HL-60 (cell line): ENCODE measurements around the gene SULT1A2.

Experiments used
- DNase-seq, 2 experiments: peaks; one replicate each; pipeline ENCODE4 v3.0.0-alpha.2; 2010 to 2020; ENCODE audit warnings: low read depth in 1 of 2, low spot score in 1 of 2
- H3K27ac ChIP-seq: fragments of 250-450 bp; sonication (Bioruptor Pico); replicated peaks from 2 replicates; pipeline ENCODE4 v1.5.1; 2020; ENCODE audit warnings: mild to moderate bottlenecking, moderate library complexity
- H3K27me3 ChIP-seq: fragments of 250-450 bp; sonication (Bioruptor Pico); 2 replicates; pipeline ENCODE4 v1.5.1; 2021; ENCODE audit warnings: mild to moderate bottlenecking, moderate library complexity; ENCODE audit not compliant: insufficient read depth, poor library complexity, severe bottlenecking
- H3K4me3 ChIP-seq: replicated peaks from 2 replicates; pipeline ENCODE4 v1.5.1; 2011; ENCODE audit warnings: mild to moderate bottlenecking, control low read depth, low read length; ENCODE audit not compliant: insufficient read depth
- GABPA ChIP-seq: IDR thresholded peaks from 2 replicates; pipeline ENCODE4 v1.6.1; 2012; ENCODE audit warnings: low read depth
- POLR2AphosphoS5 ChIP-seq: IDR thresholded peaks from 2 replicates; pipeline ENCODE4 v1.6.1; 2012; ENCODE audit warnings: low read depth
- SPI1 ChIP-seq: IDR thresholded peaks from 2 replicates; pipeline ENCODE4 v1.6.1; 2012; ENCODE audit warnings: low read depth, mild to moderate bottlenecking, borderline replicate concordance
- TF ChIP-seq, protein P1 (sequence below): IDR thresholded peaks from 2 replicates; pipeline ENCODE4 v1.6.1; 2012; ENCODE audit warnings: low read depth; ENCODE audit not compliant: insufficient replicate concordance
- TF ChIP-seq, protein P2 (sequence below): IDR thresholded peaks from one replicate; pipeline ENCODE4 v1.5.1; 2011; ENCODE audit warnings: low read length, control low read depth, inconsistent platforms; ENCODE audit not compliant: insufficient read depth

Gene SULT1A2

DNA sequence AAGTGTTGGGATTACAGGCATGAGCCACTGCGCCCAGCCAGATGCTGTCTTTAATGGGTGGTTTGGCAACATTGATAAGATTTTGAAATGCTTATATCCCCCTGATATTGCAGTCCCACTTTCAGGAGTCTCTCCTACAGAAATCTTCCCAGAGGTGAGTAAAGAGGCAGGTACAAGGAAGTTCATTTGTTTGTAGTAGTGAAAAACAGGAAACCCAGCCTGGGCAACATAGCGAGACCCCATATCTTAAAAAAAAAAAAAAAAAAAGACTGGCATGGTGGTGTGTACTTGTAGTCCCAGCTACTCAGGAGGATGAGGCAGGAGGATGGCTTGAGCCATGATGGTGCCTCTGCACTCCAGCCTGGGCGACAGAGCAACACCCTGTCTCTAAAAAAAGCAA lies 51.9 kb downstream of the SULT1A2 start:
- no peak overlapping the region for H3K27ac ChIP-seq
- no peak for DNase-seq
- TF ChIP-seq POLR2AphosphoS5 (no peak), SPI1 (no peak), GABPA (no peak)
- TF ChIP-seq, protein P1, sequence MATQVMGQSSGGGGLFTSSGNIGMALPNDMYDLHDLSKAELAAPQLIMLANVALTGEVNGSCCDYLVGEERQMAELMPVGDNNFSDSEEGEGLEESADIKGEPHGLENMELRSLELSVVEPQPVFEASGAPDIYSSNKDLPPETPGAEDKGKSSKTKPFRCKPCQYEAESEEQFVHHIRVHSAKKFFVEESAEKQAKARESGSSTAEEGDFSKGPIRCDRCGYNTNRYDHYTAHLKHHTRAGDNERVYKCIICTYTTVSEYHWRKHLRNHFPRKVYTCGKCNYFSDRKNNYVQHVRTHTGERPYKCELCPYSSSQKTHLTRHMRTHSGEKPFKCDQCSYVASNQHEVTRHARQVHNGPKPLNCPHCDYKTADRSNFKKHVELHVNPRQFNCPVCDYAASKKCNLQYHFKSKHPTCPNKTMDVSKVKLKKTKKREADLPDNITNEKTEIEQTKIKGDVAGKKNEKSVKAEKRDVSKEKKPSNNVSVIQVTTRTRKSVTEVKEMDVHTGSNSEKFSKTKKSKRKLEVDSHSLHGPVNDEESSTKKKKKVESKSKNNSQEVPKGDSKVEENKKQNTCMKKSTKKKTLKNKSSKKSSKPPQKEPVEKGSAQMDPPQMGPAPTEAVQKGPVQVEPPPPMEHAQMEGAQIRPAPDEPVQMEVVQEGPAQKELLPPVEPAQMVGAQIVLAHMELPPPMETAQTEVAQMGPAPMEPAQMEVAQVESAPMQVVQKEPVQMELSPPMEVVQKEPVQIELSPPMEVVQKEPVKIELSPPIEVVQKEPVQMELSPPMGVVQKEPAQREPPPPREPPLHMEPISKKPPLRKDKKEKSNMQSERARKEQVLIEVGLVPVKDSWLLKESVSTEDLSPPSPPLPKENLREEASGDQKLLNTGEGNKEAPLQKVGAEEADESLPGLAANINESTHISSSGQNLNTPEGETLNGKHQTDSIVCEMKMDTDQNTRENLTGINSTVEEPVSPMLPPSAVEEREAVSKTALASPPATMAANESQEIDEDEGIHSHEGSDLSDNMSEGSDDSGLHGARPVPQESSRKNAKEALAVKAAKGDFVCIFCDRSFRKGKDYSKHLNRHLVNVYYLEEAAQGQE: no peak
- TF ChIP-seq, protein P2, sequence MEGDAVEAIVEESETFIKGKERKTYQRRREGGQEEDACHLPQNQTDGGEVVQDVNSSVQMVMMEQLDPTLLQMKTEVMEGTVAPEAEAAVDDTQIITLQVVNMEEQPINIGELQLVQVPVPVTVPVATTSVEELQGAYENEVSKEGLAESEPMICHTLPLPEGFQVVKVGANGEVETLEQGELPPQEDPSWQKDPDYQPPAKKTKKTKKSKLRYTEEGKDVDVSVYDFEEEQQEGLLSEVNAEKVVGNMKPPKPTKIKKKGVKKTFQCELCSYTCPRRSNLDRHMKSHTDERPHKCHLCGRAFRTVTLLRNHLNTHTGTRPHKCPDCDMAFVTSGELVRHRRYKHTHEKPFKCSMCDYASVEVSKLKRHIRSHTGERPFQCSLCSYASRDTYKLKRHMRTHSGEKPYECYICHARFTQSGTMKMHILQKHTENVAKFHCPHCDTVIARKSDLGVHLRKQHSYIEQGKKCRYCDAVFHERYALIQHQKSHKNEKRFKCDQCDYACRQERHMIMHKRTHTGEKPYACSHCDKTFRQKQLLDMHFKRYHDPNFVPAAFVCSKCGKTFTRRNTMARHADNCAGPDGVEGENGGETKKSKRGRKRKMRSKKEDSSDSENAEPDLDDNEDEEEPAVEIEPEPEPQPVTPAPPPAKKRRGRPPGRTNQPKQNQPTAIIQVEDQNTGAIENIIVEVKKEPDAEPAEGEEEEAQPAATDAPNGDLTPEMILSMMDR: no peak

DNA sequence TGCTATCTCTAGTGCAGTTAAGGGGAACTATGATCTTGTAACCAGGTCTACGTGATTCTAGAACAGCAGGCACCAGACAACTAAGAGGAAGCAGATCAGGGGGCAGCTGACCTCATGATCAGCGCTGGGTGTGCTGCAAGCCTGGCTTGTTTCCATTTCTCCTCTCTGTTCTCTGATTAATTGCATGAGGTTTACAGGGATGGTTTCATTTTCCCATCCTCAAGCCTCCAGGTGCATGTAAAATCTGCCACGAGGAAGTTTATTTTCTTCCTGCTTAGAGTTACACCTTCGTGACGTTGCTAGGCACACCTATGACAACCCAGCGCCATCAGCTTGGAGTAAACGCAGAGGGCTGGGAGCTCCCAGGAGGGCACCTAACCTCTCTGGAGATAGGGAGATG lies 53.8 kb downstream of the SULT1A2 start:
- DNase-seq: peak; percentile 81 to 93
- H3K27ac ChIP-seq: peak overlapping the region; percentile 64
- no peaks in the 10 kb centered on the region for H3K27me3 ChIP-seq
- H3K4me3 ChIP-seq: peak overlapping the region; percentile 18; the same call in 1 of the 2 replicates
- TF ChIP-seq POLR2AphosphoS5 (0 out of 2 replicates have a peak, but pooled peaks have one; percentile 47), SPI1 (peak; percentile 42; the same call in 1 of the 2 replicates), GABPA (no peak)
- TF ChIP-seq, protein P2: no peak
- TF ChIP-seq, protein P1: no peak

More for the DNA sequence above, 51.9 kb downstream of the SULT1A2 start:
- Histone ChIP-seq H3K27me3 (no peaks in the 10 kb centered on the region), H3K4me3 (no peak overlapping the region)

- Histone ChIP-seq H3K27me3 (no peaks in the 10 kb centered on the region), H3K4me3 (no peak overlapping the region), H3K27ac (peak overlapping the region; percentile 64)
- TF ChIP-seq, protein P2: no peak
- TF ChIP-seq, protein P1: no peak
- TF ChIP-seq POLR2AphosphoS5 (no peak), SPI1 (no peak), GABPA (no peak)
- DNase-seq: no peak
Observed at GRCh38 chr16:28542646-28543045, 54.2 kb downstream of the SULT1A2 start.
